Upper lobe of left lung (tissue), 6 donors: ENCODE data around the gene CR1. TPM values are rescaled to one million over a fixed set of nuclear protein-coding genes. Genes with fewer than 3 reads are reported as not detected.
A peak's percentile ranks its signal among the peaks of the same experiment; 100 is the strongest.
"Not testable (repeated sequence)": the region's sequence is repeated elsewhere in the genome, so short reads cannot be mapped to it uniquely, and the experiment has no call there.

ENCODE experiments used
- ATAC-seq, 2 donors: fragments of 200-7000 bp; cut with Tn5 transposase; one replicate each; pipeline ENCODE4 v1.9.1; 2022; ENCODE audit warnings: mild to moderate bottlenecking in 2 of 2, moderate library complexity in 2 of 2; ENCODE audit not compliant: low FRiP score in 2 of 2
- DNase-seq, 2 donors: peaks; one replicate each; pipeline ENCODE4 v3.0.0-alpha.2; 2019 to 2020
- H3K27ac ChIP-seq, 4 donors: fragments of 200-600 bp; sonication (generic); one replicate each; pipeline ENCODE4 v1.5.1; 2016 to 2019
- H3K27me3 ChIP-seq, 4 donors: fragments of 200-600 bp; sonication (generic); one replicate each; pipeline ENCODE4 v1.5.1; 2017 to 2019
- H3K36me3 ChIP-seq, 4 donors: fragments of 200-600 bp; sonication (generic); one replicate each; pipeline ENCODE4 v1.5.1; 2016 to 2019
- H3K4me1 ChIP-seq, 4 donors: fragments of 200-600 bp; sonication (generic); one replicate each; pipeline ENCODE4 v1.5.1; 2018 to 2019
- H3K4me3 ChIP-seq, 4 donors: fragments of 200-600 bp; sonication (generic); one replicate each; pipeline ENCODE4 v1.5.1; 2017 to 2019; ENCODE audit warnings: mild to moderate bottlenecking in 2 of 4, moderate library complexity in 1 of 4
- H3K9me3 ChIP-seq, 4 donors: fragments of 200-600 bp; sonication (generic); one replicate each; pipeline ENCODE4 v1.5.1; 2018 to 2019
- CTCF ChIP-seq, 6 experiments: fragments of 450-650 bp in 4 of 6; fragments of 200-600 bp in 2 of 6; sonication (generic) in 2 of 6; IDR thresholded peaks; one replicate each; pipeline ENCODE4 v1.5.1; 2016 to 2019; ENCODE audit warnings: antibody characterized with exemption in 6 of 6
- EP300 ChIP-seq, 4 donors: sonication (generic); formaldehyde crosslinking; IDR thresholded peaks; one replicate each; pipeline ENCODE4 v1.5.1; 2017; ENCODE audit warnings: antibody characterized with exemption in 4 of 4, control low read depth in 2 of 4
- POLR2A ChIP-seq, 4 donors: fragments of 450-650 bp; IDR thresholded peaks; one replicate each; pipeline ENCODE4 v1.5.1; 2016 to 2017; ENCODE audit warnings: antibody characterized with exemption in 4 of 4, mild to moderate bottlenecking in 2 of 4
- POLR2AphosphoS5 ChIP-seq, 2 donors: sonication (generic); formaldehyde crosslinking; IDR thresholded peaks; one replicate each; pipeline ENCODE4 v1.5.1; 2017; ENCODE audit warnings: antibody characterized with exemption in 2 of 2
- WGBS, 2 donors: methylation state at CpG; one replicate each; pipeline ENCODE4 v1.1.5; 2017 to 2018; 5-methylcytosine and 5-hydroxymethylcytosine counted together
- total RNA-seq, 6 donors: library from RNA; depleted of rRNA in 4 of 6; stranded (reverse); fragments of >200 nt in 4 of 6; gene quantifications; one replicate each; pipeline versions ENCODE4 v1.1.0 to v1.2.1, GENCODE V29; 2016 to 2021
- donor health status: DM: no; HTN: no; CAD: no; lungs with moderate emphysema.
- donor health status: DM: no; HTN: yes; CAD: no; lungs with severe emphysema.

Gene CR1
- total RNA-seq, 6 donors from 2014 or later = 5.1 to 19.3 (median 11.4) TPM

- Histone ChIP-seq H3K27ac (no peak overlapping the region), H3K4me3 (no peak overlapping the region), H3K36me3 (no peaks in the 10 kb centered on the region), H3K27me3 (peaks cover 0 to 15% (median 7%) of the 10 kb centered on the region in 4 donors), H3K9me3 (no peaks in the 10 kb centered on the region), H3K4me1 (peaks cover 6 to 10% (median 6%) of the 10 kb centered on the region in 4 donors)
- ATAC-seq (peak in 1 of 2 donors; percentile 53), DNase-seq (peak in 1 of 2 donors; percentile 32)
- WGBS, 2 donors = 31 to 32% methylated on average over 5 of the region's 5 CpGs
- TF ChIP-seq POLR2A (IDR thresholded peaks at IDR 0.05) = no peak
- TF ChIP-seq CTCF (IDR thresholded peaks at IDR 0.05) = peak in 5 of 6 experiments; percentile 9 to 36 (median 30)
- TF ChIP-seq EP300 (IDR thresholded peaks at IDR 0.05) = no peak
Observed at GRCh38 chr1:207672522-207673130, 176.7 kb downstream of the CR1 start.

DNA sequence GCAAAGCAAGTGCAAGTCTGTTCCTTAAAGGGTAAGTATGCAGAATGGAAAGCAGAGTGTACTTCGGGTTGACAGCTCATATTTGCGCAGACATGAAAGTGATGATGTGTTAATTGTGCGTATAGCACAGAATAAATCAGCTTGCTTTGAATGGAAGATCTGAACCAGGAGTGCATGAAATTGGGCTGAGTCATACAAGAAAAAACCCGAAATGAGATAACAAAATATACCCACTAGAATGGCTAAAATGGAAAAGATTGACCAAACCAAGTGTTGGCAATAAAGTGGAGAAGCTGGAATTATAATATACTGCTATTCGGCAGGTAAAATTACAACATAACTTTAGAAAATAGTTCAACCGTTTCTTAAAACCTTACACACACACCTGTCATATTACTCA is 177.4 kb downstream of the CR1 start:
- Histone ChIP-seq H3K9me3 (no peaks in the 10 kb centered on the region), H3K27ac (no peak overlapping the region), H3K36me3 (no peaks in the 10 kb centered on the region), H3K27me3 (peaks cover 0 to 15% (median 7%) of the 10 kb centered on the region in 4 donors), H3K4me1 (peaks cover 6 to 10% (median 6%) of the 10 kb centered on the region in 4 donors), H3K4me3 (no peak overlapping the region)
- 65 to 79% methylated on average over 6 of the region's 6 CpGs for WGBS, 2 donors
- no peak for DNase-seq
- TF ChIP-seq POLR2A (IDR thresholded peaks at IDR 0.05) (no peak), EP300 (IDR thresholded peaks at IDR 0.05) (no peak), CTCF (IDR thresholded peaks at IDR 0.05) (no peak), POLR2AphosphoS5 (IDR thresholded peaks at IDR 0.05) (no peak)
- ATAC-seq = no peak

GRCh38 chr1:207676153-207676552 is 180.2 kb downstream of the CR1 start:
- 88 to 92% methylated on average over 4 of the region's 4 CpGs for WGBS, 2 donors
- no peak for DNase-seq

DNA sequence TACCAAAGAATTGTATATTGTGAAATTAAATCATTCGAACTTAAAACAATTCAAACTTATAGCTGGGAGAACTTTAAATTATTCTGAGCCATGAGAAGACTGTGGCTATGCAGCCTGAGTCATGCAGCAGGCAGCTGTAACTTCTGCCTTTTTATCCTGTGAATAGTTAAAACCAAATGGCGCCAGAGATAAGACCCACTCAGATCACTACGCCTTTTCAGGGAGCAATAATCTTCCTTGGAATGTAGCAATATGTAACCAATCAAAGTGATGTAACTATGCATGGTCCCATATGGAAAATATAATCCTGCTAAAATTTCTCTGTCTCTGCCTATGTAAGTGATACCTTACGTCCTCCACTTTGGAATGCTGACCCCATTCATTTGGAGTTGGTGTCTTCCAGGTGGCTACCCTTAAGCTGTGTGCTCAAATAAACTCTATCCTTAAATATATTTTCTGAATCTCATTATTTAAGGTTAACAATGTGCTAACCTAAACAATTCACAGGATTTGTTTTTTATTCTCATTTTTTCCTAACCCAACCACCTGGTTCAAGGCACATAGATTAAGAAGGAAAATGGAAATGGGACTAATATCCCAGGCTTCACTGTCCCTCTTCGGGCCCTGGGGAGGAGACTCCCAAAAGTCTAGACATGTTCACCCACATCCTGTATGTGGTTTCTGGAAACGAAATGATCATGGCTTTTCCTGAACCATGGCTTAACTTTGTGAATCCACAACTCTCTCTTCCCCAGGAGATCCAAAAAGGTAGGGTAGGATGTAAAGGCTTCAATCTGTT is 184.8 kb downstream of the CR1 start:
- not testable (repeated sequence) for H3K27me3 ChIP-seq, DNase-seq, H3K4me3 ChIP-seq, H3K9me3 ChIP-seq, H3K4me1 ChIP-seq, H3K36me3 ChIP-seq, ATAC-seq, H3K27ac ChIP-seq
- 63 to 75% methylated on average over 6 of the region's 6 CpGs for WGBS, 2 donors

More at GRCh38 chr1:207676153-207676552, 180.2 kb downstream of the CR1 start:
- Histone ChIP-seq H3K36me3 (no peaks in the 10 kb centered on the region), H3K4me1 (no peaks in the 10 kb centered on the region), H3K27me3 (no peaks in the 10 kb centered on the region), H3K9me3 (no peaks in the 10 kb centered on the region), H3K27ac (no peak overlapping the region), H3K4me3 (no peak overlapping the region)
- TF ChIP-seq POLR2AphosphoS5 (IDR thresholded peaks at IDR 0.05) = no peak
- TF ChIP-seq EP300 (IDR thresholded peaks at IDR 0.05) = no peak
- TF ChIP-seq CTCF (IDR thresholded peaks at IDR 0.05) = no peak
- no peak for TF ChIP-seq POLR2A (IDR thresholded peaks at IDR 0.05)
- no peak for ATAC-seq

GRCh38 chr1:207682872-207683434 is 187.0 kb downstream of the CR1 start:
- H3K36me3 ChIP-seq = not testable (repeated sequence)

DNA sequence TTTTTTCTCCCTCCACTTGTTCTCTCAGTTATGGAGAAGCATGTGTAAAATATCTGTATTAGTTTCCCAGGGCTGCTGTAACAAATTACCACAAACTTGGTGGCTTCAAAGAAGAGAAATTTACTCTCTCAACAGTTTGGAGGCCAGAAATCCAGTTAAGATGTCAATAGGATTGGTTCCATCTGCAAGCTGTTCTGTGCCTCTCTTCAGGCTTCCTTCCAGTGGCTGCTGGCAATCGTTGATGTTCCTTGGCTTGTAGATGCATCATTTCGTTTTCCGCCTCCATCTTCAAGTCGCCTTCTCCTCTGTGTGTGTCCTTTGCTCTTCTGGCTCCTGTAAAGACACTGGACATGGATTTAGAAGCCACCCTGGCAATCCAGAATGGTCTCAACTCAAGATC is 194.6 kb downstream of the CR1 start:
- not testable (repeated sequence) for H3K4me3 ChIP-seq, H3K27me3 ChIP-seq, H3K27ac ChIP-seq, H3K36me3 ChIP-seq, ATAC-seq, DNase-seq, H3K4me1 ChIP-seq, H3K9me3 ChIP-seq
- 90 to 95% methylated on average over 4 of the region's 4 CpGs for WGBS, 2 donors

More at GRCh38 chr1:207682872-207683434, 187.0 kb downstream of the CR1 start:
- not testable (repeated sequence) for H3K9me3 ChIP-seq, DNase-seq, H3K4me1 ChIP-seq, H3K27ac ChIP-seq, H3K4me3 ChIP-seq, H3K27me3 ChIP-seq, ATAC-seq
- 97 to 98% methylated on average over 6 of the region's 6 CpGs for WGBS, 2 donors
